NOMO-1 (cell line): ENCODE results near the gene ZNF792.
"Not testable (repeated sequence)": the region's sequence is repeated elsewhere in the genome, so short reads cannot be mapped to it uniquely, and the experiment has no call there.

Experiments used
- DNase-seq, 2 experiments: peaks; one replicate each; lab custom pipeline; 2025; ENCODE audit not compliant: unreplicated experiment in 2 of 2; lab: John Stamatoyannopoulos, UW

The ZNF792 gene

GRCh38 chr19:34963573-34964406 is at the start of gene ZNF792:
ZNF792 (minus strand) TSS chr19:34964229; CDS start chr19:34963662, 567 bp downstream.
- DNase-seq = peak; percentile 14 to 53

DNA sequence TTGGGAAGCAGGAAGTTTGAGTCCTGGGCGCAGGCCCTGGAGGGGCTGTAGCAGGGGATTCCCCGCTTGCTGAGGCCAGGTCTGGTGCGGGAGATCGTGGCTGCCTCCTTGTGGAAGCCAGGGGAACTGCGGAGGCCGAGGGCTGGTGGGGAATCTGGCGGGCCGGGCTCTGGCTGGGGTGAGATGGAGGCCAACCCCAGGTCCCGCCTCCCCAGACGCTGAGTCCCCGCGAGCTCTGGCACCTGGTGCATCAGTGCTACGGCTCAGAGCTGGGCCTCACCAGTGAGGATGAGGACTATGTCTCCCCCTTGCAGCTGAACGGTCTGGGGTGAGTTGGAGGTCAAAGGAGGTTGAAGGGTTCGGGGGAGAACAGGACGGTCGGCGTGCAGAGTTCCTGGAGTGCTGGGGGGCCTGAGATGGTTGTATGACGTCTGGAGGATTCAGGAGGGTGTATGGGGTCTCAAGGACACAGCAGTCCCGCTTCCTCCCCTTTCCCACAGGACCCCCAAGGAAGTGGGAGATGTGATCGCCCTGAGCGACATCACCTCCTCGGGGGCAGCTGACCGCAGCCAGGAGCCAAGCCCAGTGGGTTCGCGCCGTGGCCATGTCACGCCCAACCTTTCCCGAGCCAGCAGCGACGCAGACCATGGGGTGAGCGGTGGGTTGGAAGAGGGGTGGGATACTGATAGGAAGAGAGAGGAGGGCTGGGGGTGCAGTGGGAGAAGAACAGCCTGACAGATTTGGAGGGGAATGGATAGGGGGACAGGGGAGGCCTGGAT is 49.2 kb upstream of the ZNF792 start:
- no peak for DNase-seq

DNA sequence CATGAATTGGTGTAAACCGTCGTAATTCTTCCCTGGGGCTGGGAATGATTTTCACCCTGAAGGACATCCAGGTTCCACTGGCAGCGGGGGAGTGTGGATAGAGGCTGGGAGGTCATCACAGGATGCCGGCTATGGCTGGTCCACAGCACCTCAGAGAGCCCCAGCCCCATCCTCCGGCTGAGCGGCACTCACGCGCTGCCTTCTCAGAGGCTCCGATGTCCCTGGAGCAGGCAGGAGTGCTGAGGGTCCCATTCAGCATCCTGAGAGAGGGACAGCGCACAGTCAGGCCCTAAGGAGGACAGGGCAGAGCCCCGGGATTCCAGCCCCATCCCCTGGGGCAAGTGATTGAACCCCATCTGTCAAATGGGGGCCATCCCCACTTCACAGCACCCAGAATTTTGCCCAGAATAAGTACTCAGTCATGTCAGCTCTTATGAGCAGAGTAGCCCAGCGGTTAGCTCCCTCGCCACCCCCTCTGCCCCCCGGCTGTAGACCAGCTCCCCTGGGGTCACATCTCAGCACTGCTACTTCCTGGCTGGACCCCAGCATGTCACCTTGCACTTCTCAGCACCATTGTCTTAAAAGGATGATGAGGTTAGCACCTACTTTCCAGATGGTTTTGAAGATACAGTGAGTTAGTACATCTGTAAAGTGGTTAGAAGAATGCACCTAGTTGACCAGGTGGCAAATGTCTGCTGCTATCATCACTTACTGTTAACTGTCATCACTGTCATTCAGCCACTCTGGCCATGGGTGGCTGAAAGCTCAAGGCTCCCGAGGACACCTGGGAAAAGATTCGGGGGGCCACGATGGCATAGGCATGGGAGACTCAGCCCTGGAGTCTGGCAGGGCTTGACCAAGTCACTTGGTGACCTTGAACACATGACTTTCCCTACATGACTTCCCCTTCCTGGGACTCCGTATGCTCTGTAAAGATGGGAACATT is 48.0 kb upstream of the ZNF792 start:
- no peak for DNase-seq

GRCh38 chr19:35011091-35011689 is 47.2 kb upstream of the ZNF792 start:
- no peak for DNase-seq

DNA sequence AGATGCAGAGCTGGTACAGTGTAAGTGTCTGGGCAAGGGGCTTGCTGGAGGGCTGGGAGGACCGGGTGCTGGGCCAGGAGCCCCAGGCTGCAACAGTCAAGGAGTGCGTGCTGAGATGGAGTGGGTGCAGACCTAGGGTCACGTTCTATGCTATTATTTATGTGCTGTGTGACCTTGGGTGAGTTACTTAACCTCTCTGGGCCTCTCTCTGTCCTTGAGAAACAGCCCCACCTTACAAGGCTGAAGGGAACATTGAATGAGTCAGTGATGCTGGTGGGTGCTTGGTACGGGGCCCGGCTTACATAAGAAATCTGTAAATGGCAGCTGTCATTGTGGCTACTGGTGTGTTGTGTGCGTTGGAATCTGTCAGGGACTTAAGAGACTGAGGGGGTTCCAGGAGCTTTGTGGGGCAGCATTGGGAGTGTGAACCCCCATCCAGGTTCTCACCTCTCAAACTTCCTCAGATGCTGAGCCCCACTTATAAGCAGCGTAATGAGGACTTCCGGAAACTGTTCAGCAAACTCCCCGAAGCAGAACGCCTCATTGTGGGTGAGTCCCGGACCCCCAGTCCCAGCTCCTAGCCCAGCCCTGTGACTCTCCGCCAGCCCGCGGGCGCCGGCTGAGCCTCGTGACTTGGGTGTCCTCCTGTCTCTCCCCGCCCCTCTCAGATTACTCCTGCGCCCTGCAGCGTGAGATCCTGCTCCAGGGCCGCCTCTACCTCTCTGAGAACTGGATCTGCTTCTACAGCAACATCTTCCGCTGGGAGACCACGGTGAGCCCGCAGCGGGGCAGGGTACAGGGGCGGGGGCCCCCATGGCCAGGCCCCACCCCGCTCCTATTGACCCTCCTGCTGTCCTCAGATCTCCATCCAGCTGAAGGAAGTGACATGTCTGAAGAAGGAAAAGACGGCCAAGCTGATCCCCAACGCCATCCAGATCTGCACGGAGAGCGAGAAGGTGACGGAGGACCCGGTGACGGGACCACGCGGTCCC is 45.7 kb upstream of the ZNF792 start:
- no peak for DNase-seq

- DNase-seq = no peak
Observed at GRCh38 chr19:35008891-35009341, 44.9 kb upstream of the ZNF792 start.

DNA sequence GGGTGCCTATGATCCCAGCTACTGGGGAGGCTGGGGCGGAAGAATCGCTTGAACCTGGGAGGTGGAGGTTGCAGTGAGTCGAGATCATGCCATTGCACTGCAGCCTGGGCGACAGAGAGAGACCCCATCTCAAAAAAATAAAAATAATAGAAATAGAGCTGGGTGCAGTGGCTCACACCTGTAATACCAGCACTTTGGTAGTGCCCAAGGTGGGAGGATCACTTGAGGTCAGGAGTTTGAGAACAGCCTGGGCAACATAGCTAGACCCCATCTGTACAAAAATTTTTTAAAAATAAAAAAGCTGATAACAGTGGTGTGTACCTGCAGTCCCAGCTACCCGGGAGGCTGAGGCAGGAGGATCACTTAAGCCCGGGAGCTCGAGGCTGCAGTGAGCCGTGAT is 43.4 kb upstream of the ZNF792 start:
- not testable (repeated sequence) for DNase-seq

GRCh38 chr19:35006999-35007365 is 43.0 kb upstream of the ZNF792 start:
- DNase-seq = no peak

DNA sequence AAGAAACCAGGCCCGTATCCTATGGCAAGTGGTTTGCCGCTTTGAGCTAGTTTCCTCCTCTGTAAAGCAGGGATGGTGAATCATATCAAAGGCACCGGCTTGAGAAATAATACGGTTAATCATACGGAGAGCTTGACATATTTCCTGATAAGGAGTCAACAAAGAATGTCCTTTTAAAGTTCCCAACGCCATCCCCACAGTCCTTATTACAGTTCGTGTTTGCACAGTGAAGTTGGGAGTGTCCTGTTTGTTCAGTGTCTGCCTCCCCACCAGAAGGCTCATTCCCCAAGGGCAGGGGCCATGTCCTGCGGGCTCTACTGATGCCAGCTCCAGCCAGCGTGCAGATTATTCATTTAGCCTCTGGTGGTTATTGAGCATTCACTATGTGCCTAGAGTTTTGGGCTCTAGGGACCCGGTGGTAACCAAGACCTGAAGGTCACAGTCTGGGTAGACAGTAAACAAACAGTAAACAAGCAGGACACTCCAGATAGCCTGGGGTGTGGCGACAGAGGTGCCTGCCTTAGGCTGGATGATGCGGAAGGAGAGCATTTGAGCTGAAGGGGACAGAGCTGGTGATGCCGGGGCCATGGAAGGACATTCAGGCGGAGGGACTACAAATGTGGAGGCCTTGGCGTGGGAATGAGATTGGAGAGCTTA is 42.4 kb upstream of the ZNF792 start:
- no peak for DNase-seq

- not testable (repeated sequence) for DNase-seq
Observed at GRCh38 chr19:35006007-35006341, 41.9 kb upstream of the ZNF792 start.

- DNase-seq = no peak
Observed at GRCh38 chr19:35005256-35005977, 41.4 kb upstream of the ZNF792 start.

- no peak for DNase-seq
Observed at GRCh38 chr19:35004517-35005255, 40.7 kb upstream of the ZNF792 start.

DNA sequence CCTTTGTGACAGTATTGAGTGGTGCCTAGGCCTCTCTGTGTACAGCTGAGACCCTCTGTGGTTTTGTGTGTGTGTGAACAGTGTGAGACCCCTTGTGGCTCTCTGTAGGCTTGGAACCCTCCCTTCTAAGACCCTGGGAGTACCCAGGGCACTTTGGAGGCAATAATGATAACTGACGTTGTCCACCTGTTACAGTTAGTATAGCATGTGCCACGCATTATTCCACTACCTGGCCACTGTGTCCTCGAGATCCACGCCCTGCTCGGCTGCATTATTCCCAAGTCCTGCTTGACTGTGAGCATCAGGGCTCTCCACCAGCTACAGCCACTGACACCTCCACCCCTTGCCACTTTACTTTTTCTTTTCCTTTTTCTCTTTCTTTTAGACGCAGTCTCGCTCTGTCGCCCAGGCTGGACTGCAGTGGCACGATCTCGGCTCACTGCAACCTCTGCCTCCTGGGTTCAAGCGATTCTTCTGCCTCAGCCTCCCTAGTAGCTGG is 38.1 kb upstream of the ZNF792 start:
- no peak for DNase-seq

- DNase-seq = peak in 1 of 2 experiments; percentile 31
Observed at GRCh38 chr19:35000647-35001501, 36.8 kb upstream of the ZNF792 start.

DNA sequence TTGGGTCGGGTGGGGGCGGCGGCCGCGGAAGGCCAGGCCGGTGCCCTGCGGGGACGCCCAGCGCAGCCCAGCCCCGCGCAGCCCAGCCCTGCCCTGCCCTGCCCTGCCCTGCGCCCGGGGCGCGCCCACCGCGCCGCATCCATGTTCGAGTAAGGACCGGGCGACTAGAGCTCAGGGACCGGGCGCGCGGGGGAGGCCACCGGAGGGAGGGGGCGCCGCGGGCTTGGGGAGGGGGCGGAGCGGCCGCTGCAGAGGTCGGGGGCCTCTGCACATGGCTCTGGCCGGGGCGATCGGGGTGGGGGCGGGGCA is 36.3 kb upstream of the ZNF792 start:
- no peak for DNase-seq

GRCh38 chr19:34999498-35000337 is 35.7 kb upstream of the ZNF792 start, which contains the start of gene GRAMD1A:
GRAMD1A (plus strand) TSS chr19:35000323; CDS start chr19:35000479, 156 bp downstream.
- DNase-seq = peak; percentile 67 to 70
